SU-DHL-6 (cell line): ENCODE measurements around the gene GLRA3.

ENCODE experiments used
- EZH2phosphoT487 ChIP-seq: fragments of 200-600 bp; sonication (generic), shearing (Covaris generic); conservative IDR thresholded peaks from 2 replicates; pipeline ENCODE4 v1.6.1; 2018; ENCODE audit warnings: mild to moderate bottlenecking, antibody characterized with exemption, low read length, moderate library complexity, mixed read lengths
- TF ChIP-seq, protein P1 (sequence below): fragments of 200-600 bp; sonication (generic); IDR thresholded peaks from one replicate; pipeline ENCODE4 v1.5.1; 2017; ENCODE audit warnings: antibody characterized with exemption, mild to moderate bottlenecking, low read length, moderate library complexity; ENCODE audit not compliant: insufficient read depth, poor library complexity, severe bottlenecking

DNA sequence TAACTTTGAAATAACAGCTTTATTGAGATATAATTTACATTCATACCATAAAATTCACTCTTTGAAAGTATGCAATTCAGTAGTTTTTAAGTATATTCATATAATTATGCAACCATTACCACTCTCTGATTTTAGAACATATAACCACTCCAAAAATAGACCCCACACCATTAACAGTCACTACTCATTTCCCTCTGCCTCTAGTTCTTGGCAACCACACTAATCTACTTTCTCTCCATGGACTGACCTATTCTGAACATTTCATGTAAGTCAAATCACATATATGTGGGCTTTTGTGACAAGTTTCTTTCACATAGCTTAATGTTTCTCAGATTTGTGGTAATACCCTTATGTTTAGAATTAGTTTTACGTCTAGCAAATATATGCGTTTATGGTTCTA, 19.5 kb upstream of the GLRA3 start:
- no peak for TF ChIP-seq EZH2phosphoT487
- TF ChIP-seq, protein P1, sequence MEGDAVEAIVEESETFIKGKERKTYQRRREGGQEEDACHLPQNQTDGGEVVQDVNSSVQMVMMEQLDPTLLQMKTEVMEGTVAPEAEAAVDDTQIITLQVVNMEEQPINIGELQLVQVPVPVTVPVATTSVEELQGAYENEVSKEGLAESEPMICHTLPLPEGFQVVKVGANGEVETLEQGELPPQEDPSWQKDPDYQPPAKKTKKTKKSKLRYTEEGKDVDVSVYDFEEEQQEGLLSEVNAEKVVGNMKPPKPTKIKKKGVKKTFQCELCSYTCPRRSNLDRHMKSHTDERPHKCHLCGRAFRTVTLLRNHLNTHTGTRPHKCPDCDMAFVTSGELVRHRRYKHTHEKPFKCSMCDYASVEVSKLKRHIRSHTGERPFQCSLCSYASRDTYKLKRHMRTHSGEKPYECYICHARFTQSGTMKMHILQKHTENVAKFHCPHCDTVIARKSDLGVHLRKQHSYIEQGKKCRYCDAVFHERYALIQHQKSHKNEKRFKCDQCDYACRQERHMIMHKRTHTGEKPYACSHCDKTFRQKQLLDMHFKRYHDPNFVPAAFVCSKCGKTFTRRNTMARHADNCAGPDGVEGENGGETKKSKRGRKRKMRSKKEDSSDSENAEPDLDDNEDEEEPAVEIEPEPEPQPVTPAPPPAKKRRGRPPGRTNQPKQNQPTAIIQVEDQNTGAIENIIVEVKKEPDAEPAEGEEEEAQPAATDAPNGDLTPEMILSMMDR: no peak
